A673 (cell line): ENCODE data around the gene HNF1A. TPM values are rescaled to one million over a fixed set of nuclear protein-coding genes. Genes with fewer than 3 reads are reported as not detected.

Experiments
- BruUV-seq: library from RNA; stranded (reverse); fragments of 400-500 nt; replicated peaks from 2 replicates; lab custom pipeline; 2021; lab: Mats Ljungman, UMichigan
- CTCF ChIA-PET: fragments of 300-600 bp; sonication (Branson Sonifier 250); formaldehyde crosslinking; loops from one replicate; lab custom pipeline; 2022; ENCODE audit warnings: antibody characterized with exemption; lab: Charles Lee
- POLR2A ChIA-PET: fragments of 300-600 bp; sonication (Branson Sonifier 250); formaldehyde crosslinking; loops from one replicate; lab custom pipeline; 2022; ENCODE audit warnings: antibody characterized with exemption; ENCODE audit not compliant: low non-redundant PET; lab: Charles Lee
- DNase-seq: peaks from one replicate; pipeline ENCODE4 v3.0.0-alpha.2; 2015; ENCODE audit warnings: low spot score
- H3K27ac ChIP-seq: fragments of 200-600 bp; sonication (generic); 2 replicates; pipeline ENCODE4 v1.5.1; 2016; ENCODE audit warnings: mixed run types, low read depth, mild to moderate bottlenecking, mixed read lengths, antibody characterized with exemption, low read length; ENCODE audit not compliant: poor library complexity, severe bottlenecking
- H3K27me3 ChIP-seq: fragments of 200-600 bp; sonication (generic); replicated peaks from 2 replicates; pipeline ENCODE4 v1.6.1; 2017; ENCODE audit warnings: mixed run types, low read depth, mild to moderate bottlenecking, mixed read lengths, antibody characterized with exemption, low read length; ENCODE audit not compliant: insufficient read depth, poor library complexity
- H3K36me3 ChIP-seq: fragments of 200-600 bp; sonication (generic); 2 replicates; pipeline ENCODE4 v1.6.1; 2016; ENCODE audit warnings: mixed run types, mild to moderate bottlenecking, mixed read lengths, antibody characterized with exemption, low read length; ENCODE audit not compliant: insufficient read depth, poor library complexity, severe bottlenecking
- H3K4me1 ChIP-seq: fragments of 200-600 bp; sonication (generic); 2 replicates; pipeline ENCODE4 v1.6.1; 2017; ENCODE audit warnings: mixed run types, mild to moderate bottlenecking, mixed read lengths, antibody characterized with exemption, low read length; ENCODE audit not compliant: insufficient read depth, poor library complexity, severe bottlenecking
- H3K4me3 ChIP-seq: fragments of 200-600 bp; sonication (generic); 2 replicates; pipeline ENCODE4 v1.5.1; 2016; ENCODE audit warnings: low read depth, mixed run types, mild to moderate bottlenecking, mixed read lengths, low read length; ENCODE audit not compliant: poor library complexity, severe bottlenecking
- H3K9me3 ChIP-seq: fragments of 200-600 bp; sonication (generic); 2 replicates; pipeline ENCODE4 v1.6.1; 2016; ENCODE audit warnings: mixed run types, low read depth, mild to moderate bottlenecking, mixed read lengths, antibody characterized with exemption, low read length; ENCODE audit not compliant: poor library complexity, severe bottlenecking
- EZH2 ChIP-seq: fragments of 200-600 bp; sonication (generic); IDR thresholded peaks from 2 replicates; pipeline ENCODE4 v1.6.1; 2017; ENCODE audit warnings: borderline replicate concordance, low read depth, mild to moderate bottlenecking, mixed read lengths, antibody characterized with exemption, low read length; ENCODE audit not compliant: poor library complexity, severe bottlenecking
- intact Hi-C: fragments of 100-400 bp; cut with micrococcal nuclease; formaldehyde crosslinking; loops from one replicate; pipeline ENCODE4 v1.10.0; 2022; ENCODE audit not compliant: unreplicated experiment
- total RNA-seq: library from RNA; stranded (reverse); gene quantifications from 2 replicates; pipeline ENCODE4 v1.2.3, GENCODE V29; 2021
- TF ChIP-seq, protein P1 (sequence below): fragments of 300-800, 200-600 bp; sonication (generic); conservative IDR thresholded peaks from 2 replicates; pipeline ENCODE4 v1.5.1; 2017; ENCODE audit warnings: low read depth, mild to moderate bottlenecking, antibody characterized with exemption, low read length, moderate library complexity, mixed read lengths

The HNF1A gene
- total RNA-seq, 1 experiment from 2014 or later = not detected

DNA sequence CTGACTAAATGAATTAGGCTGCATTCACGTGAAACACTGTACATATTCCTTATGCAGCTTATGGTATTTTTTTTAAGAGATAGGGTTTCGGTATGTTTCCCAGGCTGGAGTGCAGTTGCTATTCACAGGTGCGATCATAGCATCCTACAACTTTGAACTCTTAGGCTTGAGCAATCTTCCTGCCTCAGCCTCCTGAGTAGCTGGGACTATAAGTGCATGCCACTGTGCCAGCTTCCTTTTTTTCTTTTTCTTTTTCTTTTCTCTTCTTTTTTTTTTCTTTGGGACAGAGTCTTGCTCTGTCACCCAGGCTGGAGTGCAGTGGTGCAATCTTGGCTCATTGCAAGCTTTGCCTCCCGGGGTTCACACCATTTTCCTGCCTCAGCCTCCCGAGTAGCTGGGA lies 38.3 kb upstream of the HNF1A start:
- TF ChIP-seq EZH2 = no peak
- TF ChIP-seq, protein P1, sequence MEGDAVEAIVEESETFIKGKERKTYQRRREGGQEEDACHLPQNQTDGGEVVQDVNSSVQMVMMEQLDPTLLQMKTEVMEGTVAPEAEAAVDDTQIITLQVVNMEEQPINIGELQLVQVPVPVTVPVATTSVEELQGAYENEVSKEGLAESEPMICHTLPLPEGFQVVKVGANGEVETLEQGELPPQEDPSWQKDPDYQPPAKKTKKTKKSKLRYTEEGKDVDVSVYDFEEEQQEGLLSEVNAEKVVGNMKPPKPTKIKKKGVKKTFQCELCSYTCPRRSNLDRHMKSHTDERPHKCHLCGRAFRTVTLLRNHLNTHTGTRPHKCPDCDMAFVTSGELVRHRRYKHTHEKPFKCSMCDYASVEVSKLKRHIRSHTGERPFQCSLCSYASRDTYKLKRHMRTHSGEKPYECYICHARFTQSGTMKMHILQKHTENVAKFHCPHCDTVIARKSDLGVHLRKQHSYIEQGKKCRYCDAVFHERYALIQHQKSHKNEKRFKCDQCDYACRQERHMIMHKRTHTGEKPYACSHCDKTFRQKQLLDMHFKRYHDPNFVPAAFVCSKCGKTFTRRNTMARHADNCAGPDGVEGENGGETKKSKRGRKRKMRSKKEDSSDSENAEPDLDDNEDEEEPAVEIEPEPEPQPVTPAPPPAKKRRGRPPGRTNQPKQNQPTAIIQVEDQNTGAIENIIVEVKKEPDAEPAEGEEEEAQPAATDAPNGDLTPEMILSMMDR = no peak
- CTCF ChIA-PET = no interaction called here
- DNase-seq = no peak
- Histone ChIP-seq H3K27ac (no peak overlapping the region), H3K4me1 (no peaks in the 10 kb centered on the region), H3K27me3 (no peaks in the 10 kb centered on the region), H3K4me3 (no peak overlapping the region), H3K36me3 (no peaks in the 10 kb centered on the region), H3K9me3 (no peaks in the 10 kb centered on the region)
- BruUV-seq = no TSS peak
- POLR2A ChIA-PET = no interaction called here
- intact Hi-C loops = no loop called here

DNA sequence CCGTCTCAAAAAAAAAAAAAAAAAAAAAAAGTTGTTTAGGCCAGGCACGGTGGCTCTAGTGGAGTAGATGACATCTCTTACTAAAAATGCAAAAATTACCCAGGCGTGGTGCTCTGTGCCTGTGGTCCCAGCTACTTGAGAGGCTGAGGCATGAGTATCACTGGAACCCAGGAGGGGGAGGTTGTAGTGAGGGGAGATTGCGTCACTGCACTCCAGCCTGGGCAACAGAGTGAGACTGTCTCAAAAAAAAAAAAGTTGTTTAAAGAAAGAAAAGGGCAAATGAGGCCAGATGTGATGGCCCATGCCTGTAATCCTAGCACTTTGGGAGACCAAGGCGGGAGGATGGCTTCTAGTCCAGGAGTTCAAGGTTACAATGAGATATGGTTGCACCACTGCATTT lies 37.5 kb upstream of the HNF1A start:
- ChIA-PET CTCF (no interaction called here), POLR2A (no interaction called here)
- TF ChIP-seq, protein P1 = no peak
- TF ChIP-seq EZH2 = no peak
- intact Hi-C loops = no loop called here
- no peaks in the 10 kb centered on the region for H3K4me1 ChIP-seq
- H3K27ac ChIP-seq = no peak overlapping the region
- H3K27me3 ChIP-seq = no peaks in the 10 kb centered on the region
- no TSS peak for BruUV-seq
- no peaks in the 10 kb centered on the region for H3K36me3 ChIP-seq
- peak; percentile 18 for DNase-seq
- H3K9me3 ChIP-seq = no peaks in the 10 kb centered on the region
- H3K4me3 ChIP-seq = no peak overlapping the region

DNA sequence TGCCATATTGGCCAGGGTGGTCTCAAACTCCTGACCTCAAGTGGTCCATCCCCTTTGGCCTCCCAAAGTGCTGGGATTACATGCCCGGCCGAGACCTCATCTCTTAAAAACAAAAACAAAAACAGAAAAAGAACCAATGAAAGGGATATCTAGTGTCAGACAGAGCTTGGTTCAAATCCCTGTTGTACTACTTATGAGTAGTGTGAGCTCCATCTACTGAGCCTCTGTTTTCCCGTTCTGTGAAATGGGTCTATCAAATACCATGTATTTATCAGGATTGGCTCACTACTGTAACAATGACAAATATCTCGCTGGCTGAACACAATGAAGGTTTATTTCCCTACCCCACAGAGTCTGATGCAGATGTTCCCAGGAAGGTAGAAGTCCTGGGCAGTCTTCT lies 36.9 kb upstream of the HNF1A start:
- CTCF ChIA-PET = no interaction called here
- DNase-seq = no peak
- POLR2A ChIA-PET = no interaction called here
- no peaks in the 10 kb centered on the region for H3K36me3 ChIP-seq
- intact Hi-C loops = no loop called here
- H3K27ac ChIP-seq = no peak overlapping the region
- no peak overlapping the region for H3K4me3 ChIP-seq
- no peaks in the 10 kb centered on the region for H3K4me1 ChIP-seq
- H3K9me3 ChIP-seq = no peaks in the 10 kb centered on the region
- no TSS peak for BruUV-seq
- TF ChIP-seq EZH2 = no peak
- TF ChIP-seq, protein P1 = no peak
- no peaks in the 10 kb centered on the region for H3K27me3 ChIP-seq
